HG02970 (cell line): ENCODE results near the gene MILR1.
"Not testable (repeated sequence)": the region's sequence is repeated elsewhere in the genome, so short reads cannot be mapped to it uniquely, and the experiment has no call there.

Experiments
- ATAC-seq: cut with Tn5 transposase; IDR thresholded peaks from one replicate; pipeline ENCODE4 v1.9.1; 2021; ENCODE audit warnings: mild to moderate bottlenecking, moderate library complexity, moderate number of reproducible peaks; ENCODE audit not compliant: unreplicated experiment, low FRiP score

MILR1 gene

GRCh38 chr17:64466019-64466735 lies 17.3 kb downstream of the MILR1 start:
- ATAC-seq, result no peak

GRCh38 chr17:64466834-64467233 lies 17.9 kb downstream of the MILR1 start:
- ATAC-seq, result not testable (repeated sequence)

GRCh38 chr17:64470625-64471024 lies 21.7 kb downstream of the MILR1 start:
- no peak for ATAC-seq

- no peak for ATAC-seq
These were observed 22.5 kb downstream of the MILR1 start for GRCh38 chr17:64471440-64471839.

- no peak for ATAC-seq
These were observed 23.6 kb downstream of the MILR1 start for GRCh38 chr17:64472564-64472963.

- no peak for ATAC-seq
These were observed 28.9 kb downstream of the MILR1 start for GRCh38 chr17:64477849-64478248.

GRCh38 chr17:64480951-64481350 lies 32.0 kb downstream of the MILR1 start:
- ATAC-seq, result no peak

- ATAC-seq, result no peak
These were observed 35.5 kb downstream of the MILR1 start for GRCh38 chr17:64484380-64484779.

- no peak for ATAC-seq
These were observed 39.4 kb downstream of the MILR1 start for GRCh38 chr17:64488301-64488700.

- no peak for ATAC-seq
These were observed 42.3 kb downstream of the MILR1 start for GRCh38 chr17:64491034-64491860.

- ATAC-seq, result no peak
These were observed 43.1 kb downstream of the MILR1 start for GRCh38 chr17:64491994-64492393.

- no peak for ATAC-seq
These were observed 43.7 kb downstream of the MILR1 start for GRCh38 chr17:64492481-64493109.

- ATAC-seq, result no peak
These were observed 45.2 kb downstream of the MILR1 start for GRCh38 chr17:64494121-64494520.

- not testable (repeated sequence) for ATAC-seq
These were observed 46.4 kb downstream of the MILR1 start for GRCh38 chr17:64495300-64495699.

- ATAC-seq, result peak; percentile 9
These were observed 47.5 kb downstream of the MILR1 start for GRCh38 chr17:64496348-64496785.

- ATAC-seq, result peak; percentile 81
These were observed 48.1 kb downstream of the MILR1 start, which contains the start of gene POLG2 for GRCh38 chr17:64496786-64497564. Gene POLG2, minus strand, starts transcription at chr17:64497054. Its CDS starts 86 bp downstream, at chr17:64496968.

- no peak for ATAC-seq
These were observed 48.7 kb downstream of the MILR1 start for GRCh38 chr17:64497565-64498035.

GRCh38 chr17:64498308-64499203 lies 49.6 kb downstream of the MILR1 start:
- ATAC-seq, result no peak

- ATAC-seq, result no peak
These were observed 51.0 kb downstream of the MILR1 start for GRCh38 chr17:64499805-64500486.
